Small intestine (tissue), 7 donors: Measurements from ENCODE around the gene RBL1. TPM values are rescaled to one million over a fixed set of nuclear protein-coding genes. Genes with fewer than 3 reads are reported as not detected.

Source experiments
- DNase-seq, 2 donors: peaks; one replicate each; pipeline versions ENCODE4 v3.0.0 to v3.0.0-alpha.2; 2013
- FAIRE-seq: peaks from 2 replicates; lab custom pipeline; 2012; peaks lifted over from hg19 to GRCh38; lab: Jason Lieb, UNC
- H3K27ac ChIP-seq, 3 donors: one replicate each; pipeline ENCODE4 v1.5.1; 2013; ENCODE audit warnings: low read length in 2 of 3, mild to moderate bottlenecking in 2 of 3, control low read depth in 1 of 3, inconsistent platforms in 1 of 3, low read depth in 1 of 3, moderate library complexity in 1 of 3
- H3K27me3 ChIP-seq, 3 donors: one replicate each; pipeline ENCODE4 v1.6.1; 2013; ENCODE audit warnings: low read length in 3 of 3, inconsistent platforms in 1 of 3; ENCODE audit not compliant: control insufficient read depth in 3 of 3, insufficient read depth in 3 of 3
- H3K36me3 ChIP-seq, 3 donors: one replicate each; pipeline ENCODE4 v1.6.1; 2013; ENCODE audit warnings: low read length in 3 of 3, inconsistent platforms in 1 of 3, low read depth in 1 of 3, mild to moderate bottlenecking in 1 of 3, moderate library complexity in 1 of 3; ENCODE audit not compliant: control insufficient read depth in 3 of 3, insufficient read depth in 2 of 3
- H3K4me1 ChIP-seq, 3 donors: one replicate each; pipeline ENCODE4 v1.6.1; 2013; ENCODE audit warnings: low read length in 2 of 3, inconsistent platforms in 1 of 3, low read depth in 1 of 3, mild to moderate bottlenecking in 1 of 3, moderate library complexity in 1 of 3; ENCODE audit not compliant: control insufficient read depth in 3 of 3, insufficient read depth in 2 of 3
- H3K4me3 ChIP-seq, 3 donors: one replicate each; pipeline ENCODE4 v1.5.1; 2013; ENCODE audit warnings: low read length in 3 of 3, control low read depth in 1 of 3, inconsistent platforms in 1 of 3, low read depth in 1 of 3, mild to moderate bottlenecking in 1 of 3, moderate library complexity in 1 of 3
- H3K9me3 ChIP-seq, 2 donors: one replicate each; pipeline ENCODE4 v1.6.1; 2013; ENCODE audit warnings: low read depth in 1 of 2, low read length in 1 of 2; ENCODE audit not compliant: control insufficient read depth in 2 of 2, insufficient read depth in 1 of 2
- WGBS, 3 donors: extraction: QIAGEN DNeasy Blood & Tissue Kit; methylation state at CpG; one replicate each; pipeline ENCODE4 v1.1.7; 2013; 5-methylcytosine and 5-hydroxymethylcytosine counted together
- polyA plus RNA-seq, 4 donors: library from polyadenylated mRNA; stranded (reverse) in 3 of 4; unstranded in 1 of 4; fragments of 200-250 nt in 3 of 4; fragments of 120-200 nt in 1 of 4; gene quantifications; one replicate each; pipeline versions ENCODE4 v1.2.1 to v1.2.3, GENCODE V29; 2013
- donor health status: healthy with polysubstance abuse.
- donor health status: control.
- donor health status: control.
- donor health status: Bipolar disorder and iron deficiency.
- donor health status: healthy.

The RBL1 gene
- polyA plus RNA-seq, 4 donors: 0.89 to 5.3 (median 2.1) TPM

DNA sequence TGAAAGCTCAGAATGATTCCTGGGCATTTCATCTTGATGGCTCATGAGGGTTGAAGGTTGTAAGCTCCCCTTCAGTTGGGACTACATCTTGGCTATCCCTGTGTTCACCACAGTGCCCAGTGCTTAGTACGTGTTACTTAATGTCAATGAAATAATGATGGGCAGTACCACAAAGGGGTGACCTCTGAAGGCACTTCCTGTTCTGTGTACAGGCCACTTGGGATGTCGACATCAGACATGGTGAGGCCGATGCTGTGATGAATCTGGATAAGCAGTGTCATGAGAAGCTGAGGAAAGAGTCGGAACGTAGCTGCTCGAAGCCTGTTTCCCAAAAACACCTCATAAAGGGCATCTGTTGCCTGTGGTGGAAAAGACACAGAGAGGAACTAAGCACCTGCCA lies 27.6 kb upstream of the RBL1 start:
- no peaks in the 10 kb centered on the region for H3K4me1 ChIP-seq
- DNase-seq: no peak
- FAIRE-seq: no peak
- H3K36me3 ChIP-seq: no peaks in the 10 kb centered on the region
- no peak overlapping the region for H3K27ac ChIP-seq
- no peak overlapping the region for H3K4me3 ChIP-seq
- no peaks in the 10 kb centered on the region for H3K27me3 ChIP-seq
- H3K9me3 ChIP-seq: peaks cover 0 to 5% of the 10 kb centered on the region in 2 donors
- WGBS, 3 donors: 80 to 95% (median 85%) methylated on average over 6 of the region's 6 CpGs

DNA sequence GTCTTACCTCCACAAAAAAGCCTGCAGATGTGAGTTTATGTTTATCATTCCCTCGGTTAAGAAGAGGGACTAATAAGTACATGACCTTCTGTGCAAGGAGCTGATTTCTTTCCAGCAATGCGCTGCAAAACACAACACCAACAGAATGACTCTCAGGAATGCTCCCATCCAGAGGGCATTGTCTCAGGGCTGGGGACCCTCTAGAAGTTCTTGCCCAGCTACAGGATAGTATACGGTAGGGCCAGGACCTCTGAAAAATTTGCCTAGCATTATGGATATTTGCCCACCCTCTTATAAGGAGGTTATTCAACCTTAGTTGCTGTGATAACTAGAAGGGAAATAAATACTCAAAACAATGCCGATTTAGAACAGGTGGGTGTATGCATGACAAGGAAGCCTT lies 24.7 kb upstream of the RBL1 start:
- Histone ChIP-seq H3K27ac (no peak overlapping the region), H3K9me3 (peaks cover 0 to 5% of the 10 kb centered on the region in 2 donors), H3K27me3 (no peaks in the 10 kb centered on the region), H3K4me1 (no peaks in the 10 kb centered on the region), H3K4me3 (no peak overlapping the region), H3K36me3 (no peaks in the 10 kb centered on the region)
- no peak for DNase-seq
- 74 to 87% (median 85%) methylated on average over 4 of the region's 4 CpGs for WGBS, 3 donors
- FAIRE-seq: no peak

DNA sequence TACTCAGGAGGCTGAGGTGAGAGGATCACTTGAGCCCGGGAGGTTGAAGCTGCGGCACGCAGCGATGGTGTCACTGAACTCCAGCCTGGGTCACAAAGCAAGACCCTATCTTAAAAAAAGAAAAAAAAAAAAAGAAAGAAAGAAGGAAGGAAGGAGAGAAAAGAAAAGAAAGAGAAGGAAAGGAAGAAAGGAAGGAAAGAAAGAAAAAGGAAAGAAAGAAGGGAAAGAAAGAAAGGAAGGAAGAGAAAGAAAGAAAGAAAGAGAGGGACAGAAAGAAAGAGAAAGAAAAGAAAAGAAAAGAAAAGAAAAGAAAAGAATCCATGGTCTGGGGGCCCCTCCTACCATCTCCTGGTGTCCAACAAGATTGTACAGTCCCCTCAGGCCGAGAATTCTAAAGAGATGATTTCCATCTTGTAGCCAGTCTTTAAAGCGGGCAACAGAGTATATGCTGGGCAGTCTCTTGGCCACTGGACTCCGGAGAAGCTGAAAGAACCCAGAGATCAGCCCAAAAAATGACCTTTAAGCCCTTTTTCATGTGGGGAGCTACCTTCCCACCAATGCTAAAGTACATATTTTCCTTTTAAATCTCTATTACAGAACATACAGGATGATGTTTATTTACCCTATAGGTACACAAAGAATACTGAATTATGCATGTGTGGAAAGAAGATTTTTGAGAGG lies 23.7 kb upstream of the RBL1 start:
- Histone ChIP-seq H3K27me3 (no peaks in the 10 kb centered on the region), H3K36me3 (no peaks in the 10 kb centered on the region), H3K9me3 (no peaks in the 10 kb centered on the region), H3K4me1 (no peaks in the 10 kb centered on the region), H3K4me3 (no peak overlapping the region), H3K27ac (no peak overlapping the region)
- 93 to 94% (median 93%) methylated on average over 7 of the region's 7 CpGs for WGBS, 3 donors
- FAIRE-seq (no peak), DNase-seq (no peak)

DNA sequence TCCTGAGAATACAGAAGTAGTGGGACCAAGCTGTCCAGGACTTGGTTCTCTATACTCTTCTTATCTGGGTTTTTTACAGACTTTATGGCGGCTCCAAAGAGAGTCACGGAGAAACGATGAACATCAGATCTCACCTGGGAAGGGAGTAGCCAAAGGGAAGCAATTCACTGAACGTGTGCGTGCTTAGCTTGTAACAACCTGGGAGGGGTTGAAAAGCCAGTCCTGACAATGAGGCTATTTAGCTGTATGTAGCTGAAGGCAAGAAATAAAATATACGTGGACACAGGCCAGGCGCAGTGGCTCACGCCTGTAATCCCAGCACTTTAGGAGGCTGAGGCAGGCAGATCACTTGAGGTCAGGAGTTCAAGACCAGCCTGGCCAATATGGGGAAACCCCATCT lies 18.2 kb upstream of the RBL1 start:
- Histone ChIP-seq H3K9me3 (no peaks in the 10 kb centered on the region), H3K4me1 (no peaks in the 10 kb centered on the region), H3K4me3 (no peak overlapping the region), H3K27me3 (no peaks in the 10 kb centered on the region), H3K36me3 (no peaks in the 10 kb centered on the region), H3K27ac (no peak overlapping the region)
- no peak for FAIRE-seq
- WGBS, 3 donors: 83 to 95% (median 90%) methylated on average over 8 of the region's 8 CpGs
- no peak for DNase-seq

DNA sequence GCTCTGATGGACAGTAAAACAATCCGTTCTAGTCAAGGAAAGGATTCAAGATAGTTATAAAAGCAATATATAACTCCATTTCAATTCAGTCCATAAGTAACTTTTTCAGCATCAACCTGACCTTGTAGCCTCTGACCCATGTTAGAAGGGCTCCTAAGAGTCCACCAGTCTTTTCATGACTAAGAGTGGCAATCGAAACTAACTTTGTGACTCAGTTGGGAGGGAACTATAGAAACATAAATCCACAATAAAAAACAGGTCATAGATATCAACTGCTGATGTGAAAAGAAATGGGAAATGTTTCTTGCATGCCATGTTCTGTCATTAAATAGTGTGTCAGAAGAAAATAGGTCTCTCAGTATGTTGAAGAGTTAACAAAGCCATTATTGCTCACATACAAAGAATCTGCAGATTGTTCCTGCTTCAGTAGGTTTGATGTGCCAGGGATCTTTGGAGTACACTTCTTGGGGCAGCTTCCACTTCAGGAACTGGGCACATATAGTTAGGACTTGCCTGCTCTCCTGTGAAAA lies 16.2 kb upstream of the RBL1 start:
- no peaks in the 10 kb centered on the region for H3K27me3 ChIP-seq
- WGBS, 3 donors: 86 to 89% (median 87%) methylated on average over 2 of the region's 2 CpGs
- no peak for FAIRE-seq
- no peak for DNase-seq
- H3K36me3 ChIP-seq: no peaks in the 10 kb centered on the region
- no peak overlapping the region for H3K27ac ChIP-seq
- H3K4me1 ChIP-seq: no peaks in the 10 kb centered on the region
- H3K9me3 ChIP-seq: no peaks in the 10 kb centered on the region
- H3K4me3 ChIP-seq: no peak overlapping the region

DNA sequence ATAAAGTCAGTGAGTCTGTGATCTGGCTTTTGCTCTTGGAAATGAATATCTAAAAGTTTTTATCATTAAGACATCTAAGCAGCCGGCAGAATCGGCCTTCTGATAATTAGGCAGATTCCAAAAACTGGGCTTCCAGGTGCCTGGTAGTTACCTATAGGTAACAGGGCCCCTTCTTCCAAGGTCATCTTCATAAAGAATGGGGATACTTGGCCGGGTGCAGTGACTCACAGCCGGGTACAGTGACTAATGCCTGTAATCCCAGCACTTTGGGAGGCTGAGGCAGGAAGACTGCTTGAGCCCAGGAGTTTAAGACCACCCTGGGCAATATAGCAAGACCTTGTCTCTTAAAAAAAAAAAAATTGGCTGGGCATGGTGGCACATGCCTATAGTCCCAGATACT lies 12.9 kb upstream of the RBL1 start:
- DNase-seq: no peak
- FAIRE-seq: no peak
- Histone ChIP-seq H3K4me1 (no peaks in the 10 kb centered on the region), H3K27ac (no peak overlapping the region), H3K36me3 (no peaks in the 10 kb centered on the region), H3K9me3 (no peaks in the 10 kb centered on the region), H3K27me3 (no peaks in the 10 kb centered on the region), H3K4me3 (no peak overlapping the region)
- 68 to 83% (median 82%) methylated on average over 4 of the region's 4 CpGs for WGBS, 3 donors

DNA sequence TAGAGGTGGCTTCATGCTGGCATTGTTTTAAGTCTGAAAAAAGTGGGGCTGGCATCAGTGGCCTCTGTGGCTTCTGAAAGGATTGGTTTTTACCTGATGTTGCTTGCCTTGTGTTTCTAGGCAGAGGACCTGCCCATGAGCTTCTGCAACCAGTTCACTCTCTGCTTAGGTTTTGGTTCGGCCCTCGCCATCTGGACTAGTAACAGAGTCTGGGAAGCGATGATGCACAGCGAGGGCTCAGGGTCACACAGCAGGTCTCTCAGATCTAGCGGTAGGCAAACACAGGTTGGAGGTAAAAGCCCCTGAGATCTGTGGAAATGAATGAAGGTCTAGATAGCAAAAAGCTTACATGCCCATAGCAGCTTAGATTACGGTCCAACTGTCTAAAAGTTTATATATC lies 6.8 kb upstream of the RBL1 start:
- WGBS, 3 donors: 93 to 95% (median 93%) methylated on average over 6 of the region's 6 CpGs
- Histone ChIP-seq H3K4me1 (no peaks in the 10 kb centered on the region), H3K9me3 (no peaks in the 10 kb centered on the region), H3K27ac (no peak overlapping the region), H3K4me3 (no peak overlapping the region), H3K27me3 (no peaks in the 10 kb centered on the region), H3K36me3 (no peaks in the 10 kb centered on the region)
- no peak for DNase-seq
- FAIRE-seq: no peak

DNA sequence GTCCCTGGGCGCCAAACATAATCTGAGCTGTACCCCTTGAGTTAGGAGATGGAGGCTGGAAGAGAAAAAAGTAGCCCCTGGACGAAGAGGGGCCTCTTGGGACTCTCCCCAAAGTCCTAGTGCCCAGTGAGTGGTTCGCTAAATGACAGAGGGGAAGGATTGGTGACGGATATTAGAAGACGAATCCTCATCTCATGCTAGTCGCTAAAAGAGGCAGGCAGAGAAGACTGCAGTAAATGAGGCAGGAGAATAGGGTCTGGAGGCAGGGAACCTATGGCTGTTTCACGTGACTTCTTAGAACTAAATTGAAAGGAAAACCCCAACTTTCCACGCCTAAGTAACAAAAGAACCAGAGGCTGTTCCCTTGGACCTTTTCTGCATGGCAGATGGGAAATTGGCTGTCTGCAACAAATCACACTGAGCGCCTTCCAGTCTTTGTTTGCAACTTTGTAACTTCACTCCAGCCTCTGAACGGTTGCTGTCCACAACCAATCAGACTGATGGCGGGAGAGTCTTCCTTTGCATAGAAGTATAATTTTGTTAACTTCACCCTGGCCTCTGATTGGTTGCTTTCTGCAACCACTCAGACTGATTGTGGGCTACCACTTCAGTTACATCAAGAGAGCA lies 731 bp upstream of the RBL1 start:
- H3K4me3 ChIP-seq: peak overlapping the region in 2 of 3 donors; percentile 68 to 87
- no peaks in the 10 kb centered on the region for H3K9me3 ChIP-seq
- 61 to 70% (median 67%) methylated on average over 11 of the region's 11 CpGs for WGBS, 3 donors
- DNase-seq (no peak), FAIRE-seq (no peak)
- no peaks in the 10 kb centered on the region for H3K27me3 ChIP-seq
- H3K36me3 ChIP-seq: peaks cover 0 to 6% (median 0%) of the 10 kb centered on the region in 3 donors
- H3K27ac ChIP-seq: peak overlapping the region in 1 of 3 donors; percentile 82
- H3K4me1 ChIP-seq: peaks cover 2 to 6% (median 4%) of the 10 kb centered on the region in 3 donors
